GM23338 (cell line): ENCODE measurements around the gene OTUB1. TPM values are rescaled to one million over a fixed set of nuclear protein-coding genes. Genes with fewer than 3 reads are reported as not detected.

Experiments used
- ATAC-seq: fragments of 200-7000 bp; cut with Tn5 transposase; 3 replicates; pipeline ENCODE4 v1.9.1; 2020
- DNase-seq: peaks from one replicate; pipeline ENCODE4 v3.0.0-alpha.2; 2015; ENCODE audit warnings: low spot score
- H2AFZ ChIP-seq: fragments of 200-600 bp; sonication (generic); 2 replicates; pipeline ENCODE4 v1.8.0; 2016; ENCODE audit warnings: antibody characterized with exemption, mild to moderate bottlenecking, moderate library complexity
- H3F3A ChIP-seq: fragments of 200-600 bp; sonication (generic); replicated peaks from 2 replicates; pipeline ENCODE4 v1.8.0; 2017; ENCODE audit warnings: antibody characterized with exemption, mixed run types, low read depth
- H3K27ac ChIP-seq: fragments of 200-600 bp; sonication (generic); 2 replicates; pipeline ENCODE4 v1.6.1; 2016; ENCODE audit warnings: low read depth
- H3K27me3 ChIP-seq: fragments of 200-600 bp; sonication (generic); 2 replicates; pipeline ENCODE4 v1.8.0; 2016; ENCODE audit warnings: mild to moderate bottlenecking, mixed run types, moderate library complexity; ENCODE audit not compliant: insufficient read depth
- H3K36me3 ChIP-seq: fragments of 200-600 bp; sonication (generic); 2 replicates; pipeline ENCODE4 v1.8.0; 2016; ENCODE audit warnings: mild to moderate bottlenecking; ENCODE audit not compliant: insufficient read depth
- H3K4me1 ChIP-seq: fragments of 200-600 bp; sonication (generic); 2 replicates; pipeline ENCODE4 v1.8.0; 2016; ENCODE audit warnings: mild to moderate bottlenecking, moderate library complexity; ENCODE audit not compliant: insufficient read depth
- H3K4me2 ChIP-seq: fragments of 200-600 bp; sonication (generic); 2 replicates; pipeline ENCODE4 v1.7.1; 2017; ENCODE audit warnings: mixed run types
- H3K4me3 ChIP-seq: fragments of 200-600 bp; sonication (generic); 2 replicates; pipeline ENCODE4 v1.6.1; 2016; ENCODE audit warnings: mixed run types
- H3K79me2 ChIP-seq: fragments of 200-600 bp; sonication (generic); replicated peaks from 2 replicates; pipeline ENCODE4 v1.8.0; 2017; ENCODE audit warnings: mild to moderate bottlenecking; ENCODE audit not compliant: insufficient read depth
- H3K9me2 ChIP-seq: fragments of 200-600 bp; sonication (generic); 2 replicates; pipeline ENCODE4 v1.8.0; 2017; ENCODE audit not compliant: insufficient read depth
- H4K20me1 ChIP-seq: fragments of 200-600 bp; sonication (generic); replicated peaks from 2 replicates; pipeline ENCODE4 v1.8.0; 2017; ENCODE audit warnings: mild to moderate bottlenecking; ENCODE audit not compliant: insufficient read depth
- H3K27ac Mint-ChIP-seq: 2 replicates; pipeline ENCODE4 v1.8.0; 2020; ENCODE audit warnings: inconsistent platforms, mild to moderate bottlenecking, moderate library complexity, mixed read lengths
- H3K27me3 Mint-ChIP-seq: 3 replicates; pipeline ENCODE4 v1.8.0; 2022; ENCODE audit warnings: low read depth, mild to moderate bottlenecking, moderate library complexity, mixed read lengths, inconsistent platforms; ENCODE audit not compliant: insufficient read depth, poor library complexity
- H3K36me3 Mint-ChIP-seq: 3 replicates; pipeline ENCODE4 v1.8.0; 2021; ENCODE audit warnings: low read depth, mild to moderate bottlenecking, inconsistent platforms, moderate library complexity, mixed read lengths
- H3K4me1 Mint-ChIP-seq: 3 replicates; pipeline ENCODE4 v1.8.0; 2020; ENCODE audit warnings: mild to moderate bottlenecking, inconsistent platforms, mixed read lengths
- H3K4me3 Mint-ChIP-seq: 3 replicates; pipeline ENCODE4 v1.8.0; 2021; ENCODE audit warnings: moderate library complexity, mild to moderate bottlenecking, inconsistent platforms, mixed read lengths
- H3K9me3 Mint-ChIP-seq: 3 replicates; pipeline ENCODE4 v1.8.0; 2020; ENCODE audit warnings: moderate library complexity, mild to moderate bottlenecking, inconsistent platforms, mixed read lengths
- CREB1 ChIP-seq: fragments of 250-450 bp; sonication (Bioruptor Pico); IDR thresholded peaks from 2 replicates; pipeline ENCODE4 v1.5.0; 2020; ENCODE audit warnings: low read depth, mild to moderate bottlenecking, moderate library complexity
- CTCF ChIP-seq, 2 experiments: fragments of 200-600 bp in 1 of 2; sonication (generic) in 1 of 2; conservative IDR thresholded peaks; 2 replicates each; pipeline versions ENCODE4 v1.5.1 to v1.6.1; 2016 to 2017; ENCODE audit warnings: antibody characterized with exemption in 2 of 2, low read depth in 2 of 2, mild to moderate bottlenecking in 2 of 2, moderate library complexity in 1 of 2
- ETS1 ChIP-seq: IDR thresholded peaks from 2 replicates; pipeline ENCODE4 v1.6.1; 2016; ENCODE audit warnings: antibody characterized with exemption
- EZH2phosphoT487 ChIP-seq: fragments of 200-600 bp; sonication (generic); IDR thresholded peaks from one replicate; pipeline ENCODE4 v1.8.1; 2018; ENCODE audit warnings: antibody characterized with exemption; ENCODE audit not compliant: unreplicated experiment
- JUNB ChIP-seq: IDR thresholded peaks from one replicate; pipeline ENCODE4 v1.6.1; 2016; ENCODE audit warnings: antibody characterized with exemption; ENCODE audit not compliant: unreplicated experiment
- NANOG ChIP-seq: IDR thresholded peaks from 2 replicates; pipeline ENCODE4 v1.6.1; 2016; ENCODE audit warnings: antibody characterized with exemption, borderline replicate concordance
- REST ChIP-seq: IDR thresholded peaks from one replicate; pipeline ENCODE4 v1.6.1; 2018; ENCODE audit warnings: antibody characterized with exemption; ENCODE audit not compliant: unreplicated experiment
- STAT1 ChIP-seq: IDR thresholded peaks from one replicate; pipeline ENCODE4 v1.6.1; 2016; ENCODE audit warnings: antibody characterized with exemption; ENCODE audit not compliant: unreplicated experiment
- ZNF114 ChIP-seq: fragments of 250-450 bp; sonication (Bioruptor Pico); IDR thresholded peaks from 2 replicates; pipeline ENCODE4 v1.5.0; 2020; ENCODE audit warnings: mild to moderate bottlenecking, moderate library complexity
- polyA plus RNA-seq: library from polyadenylated mRNA; unstranded; fragments of >200 nt; fragmentation: Nextera tagmentation; extraction: Ambion mirVana; gene quantifications from 2 replicates; pipeline ENCODE4 v1.2.1, GENCODE V29; 2016
- total RNA-seq: library from RNA; depleted of rRNA; stranded (reverse); fragments of >200 nt; shearing (Covaris generic); gene quantifications from 2 replicates; pipeline ENCODE4 v1.2.3, GENCODE V29; 2014

OTUB1 gene
- total and polyA plus RNA-seq, 2 experiments from 2014 or later, result 122 to 207 TPM

- TF ChIP-seq REST (no peak), ETS1 (no peak)
Observed at GRCh38 chr11:64031001-64031400, 44.8 kb downstream of the OTUB1 start (continued).

- Histone ChIP-seq H4K20me1 (no peaks in the 10 kb centered on the region; the same call in 1 of the 2 replicates), H3K36me3 (no peaks in the 10 kb centered on the region), H3F3A (0 out of 2 replicates have a peak, but pooled peaks cover 7% of the 10 kb centered on the region), H2AFZ (no peak overlapping the region), H3K4me2 (no peak overlapping the region), H3K4me3 (no peak overlapping the region), H3K4me1 (peaks cover 38% of the 10 kb centered on the region), H3K27ac (no peak overlapping the region), H3K27me3 (peaks cover 81% of the 10 kb centered on the region), H3K79me2 (no peaks in the 10 kb centered on the region), H3K9me2 (no peaks in the 10 kb centered on the region)
- DNase-seq, result no peak
- H3K4me3 Mint-ChIP-seq, result no peak overlapping the region
- H3K4me1 Mint-ChIP-seq, result peaks cover 38% of the 10 kb centered on the region
- H3K27ac Mint-ChIP-seq, result no peak overlapping the region
- H3K27me3 Mint-ChIP-seq, result peaks cover 69% of the 10 kb centered on the region
- ATAC-seq, result no peak
- peaks cover 3% of the 10 kb centered on the region; the same call in 2 of the 3 replicates for H3K9me3 Mint-ChIP-seq
- H3K36me3 Mint-ChIP-seq, result no peaks in the 10 kb centered on the region
- TF ChIP-seq CREB1 (CRISPR knock-in tag), result no peak
- TF ChIP-seq CTCF (conservative IDR thresholded peaks at IDR 0.05; ENCODE audit: low read depth in 2 of 2), result no peak
- no peak for TF ChIP-seq JUNB
- TF ChIP-seq ETS1, result no peak
- TF ChIP-seq REST, result no peak
- TF ChIP-seq EZH2phosphoT487, result no peak
- no peak for TF ChIP-seq NANOG
- TF ChIP-seq ZNF114, result no peak
- no peak for TF ChIP-seq STAT1
Observed at GRCh38 chr11:64032050-64032449, 45.8 kb downstream of the OTUB1 start.
